ENCODE data around the gene CEACAM3.

DNA sequence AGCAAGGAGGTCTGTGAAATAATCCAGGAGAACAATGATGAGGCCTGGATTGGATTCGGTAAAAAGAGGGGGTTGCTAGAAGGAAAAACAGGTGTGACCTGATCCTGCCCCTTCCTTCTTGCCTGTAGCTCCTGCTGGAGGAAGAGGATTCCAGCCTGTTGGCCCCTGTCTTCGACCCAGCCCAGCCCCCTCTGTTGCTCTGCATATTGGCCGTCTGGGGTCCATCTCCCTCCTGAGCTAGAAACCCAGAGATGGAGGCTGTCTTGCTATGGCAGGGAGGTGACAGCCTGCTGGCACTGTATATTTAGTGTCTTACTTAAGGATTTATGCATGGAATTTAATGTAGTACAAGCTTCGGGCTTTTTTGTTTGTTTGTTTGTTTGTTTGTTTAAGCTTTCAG lies 55.1 kb downstream of the CEACAM3 start:
- TF ChIP-seq, protein P1, sequence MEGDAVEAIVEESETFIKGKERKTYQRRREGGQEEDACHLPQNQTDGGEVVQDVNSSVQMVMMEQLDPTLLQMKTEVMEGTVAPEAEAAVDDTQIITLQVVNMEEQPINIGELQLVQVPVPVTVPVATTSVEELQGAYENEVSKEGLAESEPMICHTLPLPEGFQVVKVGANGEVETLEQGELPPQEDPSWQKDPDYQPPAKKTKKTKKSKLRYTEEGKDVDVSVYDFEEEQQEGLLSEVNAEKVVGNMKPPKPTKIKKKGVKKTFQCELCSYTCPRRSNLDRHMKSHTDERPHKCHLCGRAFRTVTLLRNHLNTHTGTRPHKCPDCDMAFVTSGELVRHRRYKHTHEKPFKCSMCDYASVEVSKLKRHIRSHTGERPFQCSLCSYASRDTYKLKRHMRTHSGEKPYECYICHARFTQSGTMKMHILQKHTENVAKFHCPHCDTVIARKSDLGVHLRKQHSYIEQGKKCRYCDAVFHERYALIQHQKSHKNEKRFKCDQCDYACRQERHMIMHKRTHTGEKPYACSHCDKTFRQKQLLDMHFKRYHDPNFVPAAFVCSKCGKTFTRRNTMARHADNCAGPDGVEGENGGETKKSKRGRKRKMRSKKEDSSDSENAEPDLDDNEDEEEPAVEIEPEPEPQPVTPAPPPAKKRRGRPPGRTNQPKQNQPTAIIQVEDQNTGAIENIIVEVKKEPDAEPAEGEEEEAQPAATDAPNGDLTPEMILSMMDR (IDR thresholded peaks at IDR 0.05), result no peak
- no peak for TF ChIP-seq POLR2A (IDR thresholded peaks at IDR 0.05)
